ENCODE measurements around the gene LENG8. TPM values are rescaled to one million over a fixed set of nuclear protein-coding genes. Genes with fewer than 3 reads are reported as not detected.

The LENG8 gene
- total and polyA plus RNA-seq, 4 donors, result 39.4 to 336 (median 220) TPM

GRCh38 chr19:54414156-54414555 lies 34.8 kb upstream of the LENG8 start:
- no peak overlapping the region for H3K27ac ChIP-seq (ENCODE audit: low read depth in 1 of 2, low read length in 2 of 2)
- no peak for ATAC-seq (ENCODE audit: low FRiP score)
- no peaks in the 10 kb centered on the region for H3K36me3 ChIP-seq (ENCODE audit: control insufficient read depth in 1 of 2, insufficient read depth in 2 of 2, low read length in 1 of 2)
- no peak overlapping the region for H3K4me3 ChIP-seq (ENCODE audit: low read length in 2 of 2)
- H3K27me3 ChIP-seq (ENCODE audit: control insufficient read depth in 1 of 2, insufficient read depth in 2 of 2, low read length in 1 of 2), result no peaks in the 10 kb centered on the region
- intact Hi-C loops (cut with DNase I), result no loop called here
- DNase-seq, result no peak
- no peaks in the 10 kb centered on the region for H3K9me3 ChIP-seq (ENCODE audit: control insufficient read depth, low read length)
- WGBS, 2 donors, result 86 to 91% methylated on average over 4 of the region's 4 CpGs
- H3K4me1 ChIP-seq (ENCODE audit: control insufficient read depth in 1 of 2, insufficient read depth in 2 of 2, low read length in 2 of 2), result no peaks in the 10 kb centered on the region

- Histone ChIP-seq H3K27ac (ENCODE audit: low read depth in 1 of 2, low read length in 2 of 2) (no peak within 1 kb of the TSS), H3K36me3 (ENCODE audit: control insufficient read depth in 1 of 2, insufficient read depth in 2 of 2, low read length in 1 of 2) (no peaks in the 10 kb centered on the region), H3K4me1 (ENCODE audit: control insufficient read depth in 1 of 2, insufficient read depth in 2 of 2, low read length in 2 of 2) (no peaks in the 10 kb centered on the region), H3K4me3 (ENCODE audit: low read length in 2 of 2) (no peak within 1 kb of the TSS), H3K27me3 (ENCODE audit: control insufficient read depth in 1 of 2, insufficient read depth in 2 of 2, low read length in 1 of 2) (no peaks in the 10 kb centered on the region), H3K9me3 (ENCODE audit: control insufficient read depth, low read length) (no peaks in the 10 kb centered on the region)
- ATAC-seq (ENCODE audit: low FRiP score), result no peak
- intact Hi-C loops (cut with DNase I), result no loop called here
- no peak for DNase-seq
- 1 to 2% methylated on average over 46 to 68 of the region's 68 CpGs for WGBS, 2 donors
Observed at GRCh38 chr19:54415208-54415900, 33.6 kb upstream of the LENG8 start, which contains the start of gene TTYH1. Gene TTYH1 (plus strand): TSS chr19:54415464. CDS start chr19:54415553, 89 bp downstream.

DNA sequence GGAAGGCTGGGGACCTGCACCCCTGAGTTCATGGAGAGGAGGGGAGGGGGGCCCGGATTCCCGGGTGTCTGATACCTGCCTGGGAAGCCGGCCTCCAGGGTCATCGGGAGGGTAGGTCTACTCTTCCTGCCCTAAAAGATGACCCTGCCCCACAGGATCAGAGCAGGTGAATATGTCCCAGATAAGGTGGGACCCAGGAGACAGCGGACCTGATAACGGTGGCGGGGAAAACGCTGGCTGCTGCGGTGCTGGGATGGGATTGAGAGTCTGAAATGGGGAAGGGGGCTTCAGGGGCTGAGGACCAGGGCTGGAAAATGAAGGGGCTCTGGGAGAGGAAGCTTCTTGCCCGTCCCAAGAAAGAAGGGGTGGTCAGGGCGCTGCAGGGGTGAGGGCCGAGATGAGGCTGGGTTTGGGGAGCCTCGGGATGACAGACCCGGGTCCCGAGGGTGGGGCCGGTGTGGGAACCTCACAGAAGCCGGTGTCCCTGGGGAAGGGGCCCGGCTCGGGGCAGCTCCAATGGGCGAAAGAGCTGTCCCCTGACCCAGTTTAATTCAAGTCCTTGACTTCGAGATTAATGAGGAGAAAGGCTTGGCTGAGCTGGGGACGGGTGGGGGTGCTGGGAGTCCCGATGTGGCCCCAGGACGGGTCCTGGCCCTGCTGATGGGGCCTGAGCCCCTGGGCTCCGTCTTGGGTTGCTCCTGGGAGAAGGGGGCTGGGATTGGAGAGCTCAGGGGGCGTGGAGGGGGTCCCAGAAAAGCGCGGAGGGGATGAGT lies 32.9 kb upstream of the LENG8 start:
- H3K27me3 ChIP-seq (ENCODE audit: control insufficient read depth in 1 of 2, insufficient read depth in 2 of 2, low read length in 1 of 2), result no peaks in the 10 kb centered on the region
- no peak overlapping the region for H3K4me3 ChIP-seq (ENCODE audit: low read length in 2 of 2)
- no peaks in the 10 kb centered on the region for H3K4me1 ChIP-seq (ENCODE audit: control insufficient read depth in 1 of 2, insufficient read depth in 2 of 2, low read length in 2 of 2)
- DNase-seq (no peak), ATAC-seq (ENCODE audit: low FRiP score) (no peak)
- intact Hi-C loops (cut with DNase I), result no loop called here
- no peaks in the 10 kb centered on the region for H3K9me3 ChIP-seq (ENCODE audit: control insufficient read depth, low read length)
- 2 to 3% methylated on average over 28 of the region's 28 CpGs for WGBS, 2 donors
- H3K27ac ChIP-seq (ENCODE audit: low read depth in 1 of 2, low read length in 2 of 2), result no peak overlapping the region
- H3K36me3 ChIP-seq (ENCODE audit: control insufficient read depth in 1 of 2, insufficient read depth in 2 of 2, low read length in 1 of 2), result no peaks in the 10 kb centered on the region

GRCh38 chr19:54416695-54417491 lies 32.1 kb upstream of the LENG8 start:
- intact Hi-C loops (cut with DNase I), result no loop called here
- no peaks in the 10 kb centered on the region for H3K36me3 ChIP-seq (ENCODE audit: control insufficient read depth in 1 of 2, insufficient read depth in 2 of 2, low read length in 1 of 2)
- H3K4me1 ChIP-seq (ENCODE audit: control insufficient read depth in 1 of 2, insufficient read depth in 2 of 2, low read length in 2 of 2), result no peaks in the 10 kb centered on the region
- whole genome bisulfite sequencing, 2 donors, result 34 to 40% methylated on average over 34 to 44 of the region's 44 CpGs
- no peaks in the 10 kb centered on the region for H3K9me3 ChIP-seq (ENCODE audit: control insufficient read depth, low read length)
- H3K27me3 ChIP-seq (ENCODE audit: control insufficient read depth in 1 of 2, insufficient read depth in 2 of 2, low read length in 1 of 2), result no peaks in the 10 kb centered on the region
- H3K4me3 ChIP-seq (ENCODE audit: low read length in 2 of 2), result no peak overlapping the region
- H3K27ac ChIP-seq (ENCODE audit: low read depth in 1 of 2, low read length in 2 of 2), result no peak overlapping the region
- ATAC-seq (ENCODE audit: low FRiP score) (no peak), DNase-seq (peak in 1 of 2 donors; percentile 5)

DNA sequence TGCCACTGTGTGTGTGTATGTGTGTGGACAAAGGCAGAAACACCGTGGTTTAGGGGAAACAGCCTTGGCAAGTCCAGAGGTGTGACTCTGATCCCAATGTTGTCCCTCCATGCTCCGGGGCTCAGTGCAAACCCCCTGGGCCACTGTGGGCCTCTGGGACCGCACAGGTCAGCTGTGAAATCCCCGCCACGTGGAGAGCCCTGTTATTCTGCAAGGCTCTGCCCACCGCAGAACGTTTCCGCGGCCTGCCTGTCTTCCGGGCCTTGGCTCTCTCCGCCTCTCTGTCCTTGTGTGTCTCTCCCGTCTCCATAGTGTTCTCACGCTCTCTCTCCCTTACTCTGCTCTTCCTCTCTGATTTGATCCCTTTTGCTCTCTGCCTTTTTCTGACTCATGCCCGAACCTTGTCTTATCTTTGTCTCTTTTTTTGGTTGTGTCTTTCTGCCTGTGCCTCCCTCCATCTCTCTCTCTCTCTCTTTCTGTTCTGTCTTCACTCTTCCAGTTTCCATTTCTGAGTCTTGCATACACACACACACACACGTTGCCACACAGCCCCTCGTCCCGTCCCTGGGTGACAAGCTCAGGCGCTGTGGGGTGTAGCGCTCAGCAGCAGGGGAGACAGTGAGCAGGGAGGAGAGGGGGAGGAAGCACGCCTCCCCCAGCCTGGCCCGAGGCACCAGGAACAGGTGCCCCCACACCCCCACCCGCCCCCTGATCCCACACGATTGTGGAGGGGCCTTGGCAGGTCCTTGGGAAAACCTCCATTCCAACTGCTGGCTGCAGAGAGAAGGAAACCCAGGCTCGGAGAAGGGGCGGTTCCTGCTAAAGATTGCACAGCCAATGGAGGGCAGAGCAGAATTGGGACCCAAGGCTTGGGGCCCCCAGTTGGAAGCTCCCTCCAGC lies 30.7 kb upstream of the LENG8 start:
- Histone ChIP-seq H3K4me1 (ENCODE audit: control insufficient read depth in 1 of 2, insufficient read depth in 2 of 2, low read length in 2 of 2) (no peaks in the 10 kb centered on the region), H3K27ac (ENCODE audit: low read depth in 1 of 2, low read length in 2 of 2) (no peak overlapping the region), H3K27me3 (ENCODE audit: control insufficient read depth in 1 of 2, insufficient read depth in 2 of 2, low read length in 1 of 2) (no peaks in the 10 kb centered on the region), H3K9me3 (ENCODE audit: control insufficient read depth, low read length) (no peaks in the 10 kb centered on the region), H3K4me3 (ENCODE audit: low read length in 2 of 2) (no peak overlapping the region), H3K36me3 (ENCODE audit: control insufficient read depth in 1 of 2, insufficient read depth in 2 of 2, low read length in 1 of 2) (no peaks in the 10 kb centered on the region)
- WGBS, 2 donors, result 23 to 31% methylated on average over 23 to 25 of the region's 25 CpGs
- ATAC-seq (ENCODE audit: low FRiP score) (no peak), DNase-seq (peak in 1 of 2 donors; percentile 62)
- intact Hi-C loops (cut with DNase I), result no loop called here

- Histone ChIP-seq H3K9me3 (ENCODE audit: control insufficient read depth, low read length) (no peaks in the 10 kb centered on the region), H3K36me3 (ENCODE audit: control insufficient read depth in 1 of 2, insufficient read depth in 2 of 2, low read length in 1 of 2) (no peaks in the 10 kb centered on the region), H3K27ac (ENCODE audit: low read depth in 1 of 2, low read length in 2 of 2) (no peak overlapping the region), H3K27me3 (ENCODE audit: control insufficient read depth in 1 of 2, insufficient read depth in 2 of 2, low read length in 1 of 2) (no peaks in the 10 kb centered on the region), H3K4me1 (ENCODE audit: control insufficient read depth in 1 of 2, insufficient read depth in 2 of 2, low read length in 2 of 2) (no peaks in the 10 kb centered on the region), H3K4me3 (ENCODE audit: low read length in 2 of 2) (no peak overlapping the region)
- 84 to 88% methylated on average over 25 to 26 of the region's 26 CpGs for WGBS, 2 donors
- ATAC-seq (ENCODE audit: low FRiP score), result no peak
- DNase-seq, result no peak
- intact Hi-C loops (cut with DNase I), result no loop called here
Observed at GRCh38 chr19:54418930-54419800, 29.8 kb upstream of the LENG8 start.

DNA sequence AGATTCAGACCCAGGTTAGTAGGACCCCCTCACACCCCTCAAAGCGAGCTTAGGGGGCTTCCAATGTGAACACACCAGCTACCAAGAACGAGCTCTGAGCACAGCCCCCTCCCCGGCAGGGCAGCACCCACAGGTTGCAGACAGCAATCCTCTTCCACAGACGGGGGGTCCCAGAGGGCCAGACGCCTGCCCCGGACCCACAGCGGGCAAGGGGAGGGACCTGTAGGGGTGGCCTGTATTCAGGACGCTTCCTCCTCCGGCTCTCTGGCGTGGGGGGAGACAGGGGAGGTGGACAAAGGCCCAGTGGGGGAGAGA lies 29.0 kb upstream of the LENG8 start:
- intact Hi-C loops (cut with DNase I), result no loop called here

More for the DNA sequence above, 29.0 kb upstream of the LENG8 start:
- Histone ChIP-seq H3K27me3 (ENCODE audit: control insufficient read depth in 1 of 2, insufficient read depth in 2 of 2, low read length in 1 of 2) (no peaks in the 10 kb centered on the region), H3K9me3 (ENCODE audit: control insufficient read depth, low read length) (no peaks in the 10 kb centered on the region), H3K4me1 (ENCODE audit: control insufficient read depth in 1 of 2, insufficient read depth in 2 of 2, low read length in 2 of 2) (no peaks in the 10 kb centered on the region), H3K36me3 (ENCODE audit: control insufficient read depth in 1 of 2, insufficient read depth in 2 of 2, low read length in 1 of 2) (no peaks in the 10 kb centered on the region), H3K4me3 (ENCODE audit: low read length in 2 of 2) (no peak overlapping the region), H3K27ac (ENCODE audit: low read depth in 1 of 2, low read length in 2 of 2) (no peak overlapping the region)
- ATAC-seq (ENCODE audit: low FRiP score) (no peak), DNase-seq (no peak)
- 30 to 32% methylated on average over 9 to 10 of the region's 10 CpGs for WGBS, 2 donors
